HG02588 (cell line): ENCODE results near the gene C5orf52.
"Not testable (repeated sequence)": the region's sequence is repeated elsewhere in the genome, so short reads cannot be mapped to it uniquely, and the experiment has no call there.

Source experiments
- ATAC-seq: cut with Tn5 transposase; IDR thresholded peaks from one replicate; pipeline ENCODE4 v1.9.1; 2021; ENCODE audit warnings: mild to moderate bottlenecking, moderate library complexity; ENCODE audit not compliant: unreplicated experiment

The C5orf52 gene

GRCh38 chr5:157721159-157721558, 49.8 kb downstream of the C5orf52 start:
- ATAC-seq: no peak

DNA sequence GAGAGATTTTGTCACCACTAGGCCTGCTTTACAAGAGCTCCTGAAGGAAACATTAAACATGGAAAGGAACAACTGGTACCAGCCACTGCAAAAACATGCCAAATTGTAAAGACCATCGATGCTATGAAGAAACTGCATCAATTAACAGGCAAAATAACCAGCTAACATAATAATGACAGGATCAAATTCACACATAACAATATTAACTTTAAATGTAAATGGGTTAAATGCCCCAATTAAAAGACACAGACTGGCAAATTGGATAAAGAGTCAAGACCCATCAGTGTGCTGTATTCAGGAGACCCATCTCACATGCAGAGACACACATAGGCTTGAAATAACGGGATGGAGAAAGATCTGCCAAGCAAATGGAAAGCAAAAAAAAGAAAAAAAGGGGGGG, 51.6 kb downstream of the C5orf52 start:
- not testable (repeated sequence) for ATAC-seq

- not testable (repeated sequence) for ATAC-seq
Observed at GRCh38 chr5:157726607-157727006, 55.3 kb downstream of the C5orf52 start.

- ATAC-seq: not testable (repeated sequence)
Observed at GRCh38 chr5:157727858-157728257, 56.5 kb downstream of the C5orf52 start.
